Neural progenitor cell (in vitro differentiated cells): ENCODE results near the gene TCEANC. TPM values are rescaled to one million over a fixed set of nuclear protein-coding genes. Genes with fewer than 3 reads are reported as not detected.

Source experiments
- DNase-seq: peaks from one replicate; pipeline ENCODE4 v3.0.0-alpha.2; 2016; ENCODE audit warnings: low spot score
- H2AFZ ChIP-seq: fragments of 200-600 bp; sonication (generic); replicated peaks from 2 replicates; pipeline ENCODE4 v1.6.1; 2016; ENCODE audit warnings: antibody characterized with exemption
- H3F3A ChIP-seq: fragments of 200-600 bp; sonication (generic); 2 replicates; pipeline ENCODE4 v1.6.1; 2016; ENCODE audit warnings: antibody characterized with exemption, low read depth
- H3K27ac ChIP-seq: fragments of 200-600 bp; sonication (generic); 2 replicates; pipeline ENCODE4 v1.5.1; 2016; ENCODE audit warnings: mild to moderate bottlenecking
- H3K27me3 ChIP-seq: fragments of 200-600 bp; sonication (generic); 2 replicates; pipeline ENCODE4 v1.6.1; 2016; ENCODE audit warnings: mild to moderate bottlenecking, moderate library complexity
- H3K36me3 ChIP-seq: fragments of 200-600 bp; sonication (generic); 2 replicates; pipeline ENCODE4 v1.5.1; 2016
- H3K4me1 ChIP-seq: fragments of 200-600 bp; sonication (generic); 2 replicates; pipeline ENCODE4 v1.6.1; 2016; ENCODE audit warnings: mixed run types
- H3K4me2 ChIP-seq: fragments of 200-600 bp; sonication (generic); 2 replicates; pipeline ENCODE4 v1.6.1; 2016
- H3K4me3 ChIP-seq: fragments of 200-600 bp; sonication (generic); 2 replicates; pipeline ENCODE4 v1.5.1; 2016
- H3K79me2 ChIP-seq: fragments of 200-600 bp; sonication (generic); 2 replicates; pipeline ENCODE4 v1.6.1; 2016; ENCODE audit warnings: low read depth
- H3K9ac ChIP-seq: fragments of 200-600 bp; sonication (generic); 2 replicates; pipeline ENCODE4 v1.6.1; 2016
- H3K9me3 ChIP-seq: fragments of 200-600 bp; sonication (generic); 2 replicates; pipeline ENCODE4 v1.5.1; 2016; ENCODE audit warnings: low read depth
- H4K20me1 ChIP-seq: fragments of 200-600 bp; sonication (generic); 2 replicates; pipeline ENCODE4 v1.6.1; 2016; ENCODE audit warnings: low read depth
- H3K27ac Mint-ChIP-seq: 3 replicates; pipeline ENCODE4 v1.8.0; 2021; ENCODE audit warnings: mixed read lengths
- H3K27me3 Mint-ChIP-seq: 2 replicates; pipeline ENCODE4 v1.8.0; 2022; ENCODE audit warnings: low read depth, mild to moderate bottlenecking, inconsistent platforms, moderate library complexity, mixed read lengths; ENCODE audit not compliant: insufficient read depth
- H3K36me3 Mint-ChIP-seq: 3 replicates; pipeline ENCODE4 v1.8.0; 2021; ENCODE audit warnings: mixed read lengths
- H3K4me1 Mint-ChIP-seq: 3 replicates; pipeline ENCODE4 v1.8.0; 2021; ENCODE audit warnings: mixed read lengths
- H3K4me3 Mint-ChIP-seq: 3 replicates; pipeline ENCODE4 v1.8.0; 2021; ENCODE audit warnings: mild to moderate bottlenecking, moderate library complexity, mixed read lengths
- H3K9me3 Mint-ChIP-seq: 3 replicates; pipeline ENCODE4 v1.8.0; 2020; ENCODE audit warnings: mixed read lengths
- EZH2 ChIP-seq: fragments of 200-600 bp; sonication (generic); IDR thresholded peaks from 2 replicates; pipeline ENCODE4 v1.6.1; 2017; ENCODE audit warnings: antibody characterized with exemption, mild to moderate bottlenecking, moderate library complexity
- EZH2phosphoT487 ChIP-seq: fragments of 200-600 bp; sonication (generic); IDR thresholded peaks from 2 replicates; pipeline ENCODE4 v1.6.1; 2017; ENCODE audit warnings: antibody characterized with exemption
- total RNA-seq: library from RNA; depleted of rRNA; stranded (reverse); fragments of >200 nt; gene quantifications from 2 replicates; pipeline ENCODE4 v1.2.3, GENCODE V29; 2015; ENCODE audit warnings: low replicate concordance
- TF ChIP-seq, protein P1 (sequence below): fragments of 200-600 bp; sonication (generic); IDR thresholded peaks from 2 replicates; pipeline ENCODE4 v1.5.1; 2017; ENCODE audit warnings: antibody characterized with exemption, mild to moderate bottlenecking

The TCEANC gene
- total RNA-seq, 1 donor from 2014 or later: 6.8 TPM

GRCh38 chrX:13658602-13659001, 5.7 kb downstream of the TCEANC start:
- no peaks in the 10 kb centered on the region for H3K79me2 ChIP-seq
- H3K4me1 ChIP-seq: no peaks in the 10 kb centered on the region
- no peaks in the 10 kb centered on the region for H3K36me3 Mint-ChIP-seq
- peaks cover 8% of the 10 kb centered on the region for H3K4me1 Mint-ChIP-seq
- peaks cover 4% of the 10 kb centered on the region for H3K36me3 ChIP-seq
- H3F3A ChIP-seq: peaks cover 6% of the 10 kb centered on the region
- no peak overlapping the region for H3K4me3 ChIP-seq
- peak overlapping the region; percentile 55 for H3K27ac Mint-ChIP-seq
- H3K4me3 Mint-ChIP-seq: no peak overlapping the region
- no peaks in the 10 kb centered on the region for H3K9me3 ChIP-seq
- no peaks in the 10 kb centered on the region for H4K20me1 ChIP-seq
- no peaks in the 10 kb centered on the region for H3K27me3 Mint-ChIP-seq
- TF ChIP-seq, protein P1, sequence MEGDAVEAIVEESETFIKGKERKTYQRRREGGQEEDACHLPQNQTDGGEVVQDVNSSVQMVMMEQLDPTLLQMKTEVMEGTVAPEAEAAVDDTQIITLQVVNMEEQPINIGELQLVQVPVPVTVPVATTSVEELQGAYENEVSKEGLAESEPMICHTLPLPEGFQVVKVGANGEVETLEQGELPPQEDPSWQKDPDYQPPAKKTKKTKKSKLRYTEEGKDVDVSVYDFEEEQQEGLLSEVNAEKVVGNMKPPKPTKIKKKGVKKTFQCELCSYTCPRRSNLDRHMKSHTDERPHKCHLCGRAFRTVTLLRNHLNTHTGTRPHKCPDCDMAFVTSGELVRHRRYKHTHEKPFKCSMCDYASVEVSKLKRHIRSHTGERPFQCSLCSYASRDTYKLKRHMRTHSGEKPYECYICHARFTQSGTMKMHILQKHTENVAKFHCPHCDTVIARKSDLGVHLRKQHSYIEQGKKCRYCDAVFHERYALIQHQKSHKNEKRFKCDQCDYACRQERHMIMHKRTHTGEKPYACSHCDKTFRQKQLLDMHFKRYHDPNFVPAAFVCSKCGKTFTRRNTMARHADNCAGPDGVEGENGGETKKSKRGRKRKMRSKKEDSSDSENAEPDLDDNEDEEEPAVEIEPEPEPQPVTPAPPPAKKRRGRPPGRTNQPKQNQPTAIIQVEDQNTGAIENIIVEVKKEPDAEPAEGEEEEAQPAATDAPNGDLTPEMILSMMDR: peak; percentile 72
- no peak for TF ChIP-seq EZH2phosphoT487
- no peak overlapping the region for H3K4me2 ChIP-seq
- no peaks in the 10 kb centered on the region for H3K9me3 Mint-ChIP-seq
- no peak overlapping the region for H3K27ac ChIP-seq
- H3K27me3 ChIP-seq: no peaks in the 10 kb centered on the region
- peak overlapping the region; percentile 95 for H2AFZ ChIP-seq
- peak; percentile 44 for DNase-seq
- no peak overlapping the region for H3K9ac ChIP-seq

GRCh38 chrX:13659063-13659462, 6.1 kb downstream of the TCEANC start:
- H3K9me3 ChIP-seq: no peaks in the 10 kb centered on the region
- no peaks in the 10 kb centered on the region for H3K4me1 ChIP-seq
- H3K36me3 ChIP-seq: peaks cover 4% of the 10 kb centered on the region
- peak overlapping the region; percentile 55 for H3K27ac Mint-ChIP-seq
- peaks cover 1% of the 10 kb centered on the region for H3F3A ChIP-seq
- H3K36me3 Mint-ChIP-seq: no peaks in the 10 kb centered on the region
- no peak overlapping the region for H3K27ac ChIP-seq
- H4K20me1 ChIP-seq: no peaks in the 10 kb centered on the region
- no peaks in the 10 kb centered on the region for H3K27me3 ChIP-seq
- peak overlapping the region; percentile 95 for H2AFZ ChIP-seq
- H3K79me2 ChIP-seq: no peaks in the 10 kb centered on the region
- no peak overlapping the region for H3K4me3 Mint-ChIP-seq
- no peak overlapping the region for H3K4me3 ChIP-seq
- no peaks in the 10 kb centered on the region for H3K9me3 Mint-ChIP-seq
- H3K4me2 ChIP-seq: no peak overlapping the region
- no peak for DNase-seq
- H3K9ac ChIP-seq: no peak overlapping the region
- H3K27me3 Mint-ChIP-seq: no peaks in the 10 kb centered on the region
- TF ChIP-seq EZH2: no peak
- peaks cover 8% of the 10 kb centered on the region for H3K4me1 Mint-ChIP-seq

- Histone ChIP-seq H2AFZ (no peak overlapping the region), H3K36me3 (peaks cover 4% of the 10 kb centered on the region), H3K27ac (no peak overlapping the region), H3K27me3 (no peaks in the 10 kb centered on the region), H4K20me1 (no peaks in the 10 kb centered on the region), H3K4me1 (no peaks in the 10 kb centered on the region), H3K9ac (no peak overlapping the region), H3K4me2 (no peak overlapping the region), H3K4me3 (no peak overlapping the region), H3F3A (no peaks in the 10 kb centered on the region), H3K9me3 (no peaks in the 10 kb centered on the region), H3K79me2 (no peaks in the 10 kb centered on the region)
- H3K36me3 Mint-ChIP-seq: no peaks in the 10 kb centered on the region
- no peaks in the 10 kb centered on the region for H3K27me3 Mint-ChIP-seq
- no peaks in the 10 kb centered on the region for H3K9me3 Mint-ChIP-seq
- TF ChIP-seq EZH2phosphoT487 (no peak), EZH2 (no peak)
- TF ChIP-seq, protein P1: no peak
- no peak overlapping the region for H3K27ac Mint-ChIP-seq
- no peak for DNase-seq
- no peak overlapping the region for H3K4me3 Mint-ChIP-seq
- H3K4me1 Mint-ChIP-seq: peaks cover 8% of the 10 kb centered on the region
Observed at GRCh38 chrX:13661735-13662288, 8.9 kb downstream of the TCEANC start.

GRCh38 chrX:13662355-13662791, 9.4 kb downstream of the TCEANC start:
- no peaks in the 10 kb centered on the region for H3F3A ChIP-seq
- H3K79me2 ChIP-seq: no peaks in the 10 kb centered on the region
- TF ChIP-seq, protein P1: no peak
- TF ChIP-seq EZH2phosphoT487: no peak
- no peak for TF ChIP-seq EZH2
- no peaks in the 10 kb centered on the region for H3K36me3 Mint-ChIP-seq
- no peaks in the 10 kb centered on the region for H3K9me3 Mint-ChIP-seq
- H3K4me3 Mint-ChIP-seq: no peak overlapping the region
- no peaks in the 10 kb centered on the region for H3K9me3 ChIP-seq
- no peak overlapping the region for H3K27ac Mint-ChIP-seq
- no peaks in the 10 kb centered on the region for H4K20me1 ChIP-seq
- no peak overlapping the region for H2AFZ ChIP-seq
- no peaks in the 10 kb centered on the region for H3K4me1 ChIP-seq
- no peak for DNase-seq
- no peak overlapping the region for H3K27ac ChIP-seq
- H3K4me3 ChIP-seq: no peak overlapping the region
- no peak overlapping the region for H3K4me2 ChIP-seq
- H3K27me3 Mint-ChIP-seq: no peaks in the 10 kb centered on the region
- H3K9ac ChIP-seq: no peak overlapping the region
- H3K36me3 ChIP-seq: peaks cover 4% of the 10 kb centered on the region
- no peaks in the 10 kb centered on the region for H3K27me3 ChIP-seq
- H3K4me1 Mint-ChIP-seq: peaks cover 8% of the 10 kb centered on the region
